SJCRH30 (cell line): ENCODE data around the gene FXYD2. TPM values are rescaled to one million over a fixed set of nuclear protein-coding genes. Genes with fewer than 3 reads are reported as not detected.
A peak's percentile ranks its signal among the peaks of the same experiment; 100 is the strongest.
"Not testable (repeated sequence)": the region's sequence is repeated elsewhere in the genome, so short reads cannot be mapped to it uniquely, and the experiment has no call there.

Source experiments
- DNase-seq, 2 experiments: peaks; one replicate each; pipeline ENCODE4 v3.0.0-alpha.2; 2015 to 2020
- H3K27ac ChIP-seq: fragments of 250-450 bp; sonication (Bioruptor Pico); 2 replicates; pipeline ENCODE4 v1.5.1; 2020; ENCODE audit warnings: mild to moderate bottlenecking, moderate library complexity
- H3K27me3 ChIP-seq: fragments of 250-450 bp; sonication (Bioruptor Pico); 2 replicates; pipeline ENCODE4 v1.5.1; 2020; ENCODE audit warnings: mild to moderate bottlenecking, moderate library complexity
- H3K36me3 ChIP-seq: fragments of 250-450 bp; sonication (Bioruptor Pico); 2 replicates; pipeline ENCODE4 v1.5.1; 2020; ENCODE audit warnings: mild to moderate bottlenecking, moderate library complexity
- H3K4me1 ChIP-seq: fragments of 250-450 bp; sonication (Bioruptor Pico); 2 replicates; pipeline ENCODE4 v1.5.1; 2020; ENCODE audit warnings: mild to moderate bottlenecking, moderate library complexity
- H3K4me3 ChIP-seq: fragments of 250-450 bp; sonication (Bioruptor Pico); 2 replicates; pipeline ENCODE4 v1.5.1; 2020; ENCODE audit warnings: mild to moderate bottlenecking, moderate library complexity
- H3K9me3 ChIP-seq: fragments of 250-450 bp; sonication (Bioruptor Pico); replicated peaks from 2 replicates; pipeline ENCODE4 v1.5.1; 2020; ENCODE audit warnings: mild to moderate bottlenecking, moderate library complexity
- total RNA-seq: library from RNA; depleted of rRNA; stranded (reverse); fragments of >200 nt; shearing (Covaris generic); gene quantifications from 2 replicates; pipeline ENCODE4 v1.2.3, GENCODE V29; 2014; rRNA removed

Gene FXYD2
- total RNA-seq, result 0.14 and 0.15 TPM in 2 replicates

DNA sequence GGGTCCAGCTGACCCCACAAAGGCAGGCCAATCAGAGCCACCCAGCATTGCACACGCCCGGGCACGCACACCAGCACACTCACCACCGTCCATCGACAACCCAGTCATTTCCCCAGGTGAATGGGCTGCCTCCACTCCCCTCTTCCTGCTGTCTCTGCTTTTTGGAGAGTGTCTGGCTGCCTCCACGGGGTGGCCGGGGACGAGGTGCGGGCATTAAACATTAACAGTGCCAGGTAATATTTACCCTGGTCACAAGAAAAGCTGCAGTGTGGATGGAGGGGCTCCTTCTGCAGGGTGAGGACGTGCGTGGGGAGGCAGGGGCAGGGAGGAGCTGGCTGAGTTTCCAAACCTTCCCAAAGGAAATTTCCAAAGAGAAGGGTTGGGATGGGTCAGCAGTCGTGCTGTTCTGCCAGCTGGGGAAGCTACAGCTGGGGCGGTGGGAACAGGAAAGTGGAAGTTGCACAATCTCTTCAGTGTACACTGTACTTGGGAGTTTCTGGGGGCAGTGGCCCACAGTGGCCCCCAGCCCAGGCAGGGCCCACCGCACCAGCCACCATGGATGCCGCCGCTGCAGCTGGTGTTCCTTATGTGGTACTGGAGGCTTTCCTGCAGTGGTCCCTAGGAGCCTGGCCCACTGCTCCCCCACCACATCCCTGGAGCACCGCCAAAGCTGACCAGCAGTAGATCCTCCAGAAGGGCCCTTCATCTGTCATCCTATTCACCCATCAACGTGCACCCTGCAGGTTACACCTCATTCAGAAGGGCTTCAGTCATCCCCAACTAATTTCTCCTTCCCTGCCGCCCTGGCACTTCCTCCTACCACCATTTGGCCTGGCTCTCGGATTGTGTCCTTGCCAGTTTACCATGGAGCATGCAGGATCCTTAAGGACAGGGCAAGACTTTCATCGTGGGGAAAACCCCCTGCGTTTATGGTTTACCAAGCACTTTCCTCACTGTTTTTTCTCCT lies at the start of gene FXYD2:
Gene FXYD2, minus strand, starts transcription at position 174 of the 967 bp plus-strand sequence. Its CDS starts 66 bp downstream, at position 108.
- no peak within 1 kb of the TSS for H3K27ac ChIP-seq
- no peak for DNase-seq

DNA sequence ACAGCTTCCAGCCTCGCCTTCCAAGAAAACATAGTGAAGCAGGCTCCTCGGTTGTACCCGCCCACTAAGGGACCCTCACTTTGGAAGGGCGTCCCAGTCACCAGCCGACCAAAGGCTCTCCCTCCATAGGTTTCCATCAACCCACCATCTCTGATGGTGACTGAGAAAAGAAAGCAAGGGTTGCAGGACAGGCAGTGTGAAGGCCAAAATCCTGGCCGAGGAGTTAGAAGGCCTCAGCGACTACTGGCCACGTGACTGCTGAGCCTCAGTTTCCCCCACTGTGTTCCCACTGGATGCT lies 49.2 kb upstream of the FXYD2 start:
- H3K36me3 ChIP-seq, result no peaks in the 10 kb centered on the region
- H3K27ac ChIP-seq, result no peak overlapping the region
- H3K4me3 ChIP-seq, result no peak overlapping the region
- no peaks in the 10 kb centered on the region for H3K27me3 ChIP-seq
- DNase-seq, result no peak
- peaks cover 35% of the 10 kb centered on the region for H3K4me1 ChIP-seq
- H3K9me3 ChIP-seq, result no peaks in the 10 kb centered on the region

More for the DNA sequence above, at the start of gene FXYD2:
- H3K27me3 ChIP-seq, result no peaks in the 10 kb centered on the region
- no peaks in the 10 kb centered on the region for H3K9me3 ChIP-seq
- peaks cover 23% of the 10 kb centered on the region for H3K4me1 ChIP-seq
- H3K4me3 ChIP-seq, result no peak within 1 kb of the TSS
- no peaks in the 10 kb centered on the region for H3K36me3 ChIP-seq

DNA sequence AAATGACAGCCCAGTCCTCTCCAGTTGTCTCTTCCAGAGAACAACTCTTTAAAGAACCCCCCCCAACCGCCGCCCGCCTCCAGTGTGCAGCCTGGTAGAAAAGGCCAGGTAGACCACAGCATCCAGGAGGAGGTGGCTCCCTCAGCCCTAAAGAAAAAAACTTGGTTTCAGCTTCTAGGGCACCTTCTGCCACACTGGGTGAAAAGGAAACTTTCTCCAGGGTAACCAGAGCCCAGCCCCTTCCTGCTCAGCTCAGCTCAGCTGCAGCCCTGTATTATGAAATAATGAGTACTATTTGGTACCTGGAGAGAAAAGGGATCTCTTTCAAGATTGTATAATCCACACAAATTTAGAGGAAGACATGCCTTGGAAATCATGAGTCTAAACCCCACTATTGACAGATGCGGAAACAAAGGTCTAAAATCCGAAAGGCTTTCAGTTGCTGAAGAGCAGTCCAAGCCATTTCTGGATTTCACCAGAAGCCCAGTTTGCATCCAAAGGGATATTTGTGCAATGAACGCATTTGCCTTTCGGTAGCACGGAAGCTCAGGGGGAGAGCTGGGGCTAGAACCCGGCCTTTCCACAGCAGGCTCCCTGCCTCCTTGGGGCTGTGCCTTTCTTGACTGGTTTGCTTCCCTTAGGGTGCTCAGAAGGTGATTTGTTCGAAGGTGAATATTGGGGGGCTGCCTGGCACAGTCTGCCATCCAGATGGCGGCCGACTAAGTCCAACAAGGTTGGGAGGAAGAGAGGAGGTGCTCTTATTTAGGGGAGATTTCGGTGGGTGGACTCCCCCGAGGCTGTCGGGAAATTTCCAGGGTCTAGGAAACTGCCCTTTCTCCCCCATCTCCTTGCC lies 48.7 kb upstream of the FXYD2 start:
- H3K27ac ChIP-seq, result no peak overlapping the region
- DNase-seq, result no peak
- peaks cover 37% of the 10 kb centered on the region for H3K4me1 ChIP-seq
- no peaks in the 10 kb centered on the region for H3K27me3 ChIP-seq
- H3K4me3 ChIP-seq, result no peak overlapping the region
- no peaks in the 10 kb centered on the region for H3K9me3 ChIP-seq
- no peaks in the 10 kb centered on the region for H3K36me3 ChIP-seq

DNA sequence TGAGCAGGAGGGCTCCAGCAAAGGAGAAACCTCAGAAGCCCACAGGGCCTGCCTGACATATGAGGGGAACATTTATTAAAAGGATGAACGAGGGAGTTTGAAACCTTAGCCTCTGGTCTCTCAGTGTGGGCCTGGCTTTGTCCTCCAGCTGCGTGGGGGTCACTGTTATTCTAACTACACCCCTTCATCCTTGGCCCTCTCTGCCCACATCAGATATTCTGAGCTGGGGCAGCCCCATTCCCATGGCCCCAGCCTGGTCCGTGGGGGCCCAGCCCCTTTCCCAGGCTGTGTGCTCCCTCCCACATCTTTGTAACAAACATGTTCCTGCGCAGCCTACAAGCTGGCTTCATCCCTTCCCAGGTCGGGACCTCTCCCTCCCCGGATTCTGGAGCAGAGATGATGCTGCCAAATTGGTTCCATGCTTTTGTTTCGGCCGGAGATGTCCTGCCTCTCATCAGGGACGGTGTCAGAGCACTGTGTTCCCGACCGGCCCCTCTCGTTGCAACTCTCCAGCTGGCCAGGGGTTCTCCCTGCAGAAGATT lies 47.9 kb upstream of the FXYD2 start:
- H3K27ac ChIP-seq, result no peak overlapping the region
- peaks cover 30% of the 10 kb centered on the region for H3K4me1 ChIP-seq
- no peaks in the 10 kb centered on the region for H3K36me3 ChIP-seq
- no peaks in the 10 kb centered on the region for H3K9me3 ChIP-seq
- H3K27me3 ChIP-seq, result no peaks in the 10 kb centered on the region
- no peak for DNase-seq
- no peak overlapping the region for H3K4me3 ChIP-seq

DNA sequence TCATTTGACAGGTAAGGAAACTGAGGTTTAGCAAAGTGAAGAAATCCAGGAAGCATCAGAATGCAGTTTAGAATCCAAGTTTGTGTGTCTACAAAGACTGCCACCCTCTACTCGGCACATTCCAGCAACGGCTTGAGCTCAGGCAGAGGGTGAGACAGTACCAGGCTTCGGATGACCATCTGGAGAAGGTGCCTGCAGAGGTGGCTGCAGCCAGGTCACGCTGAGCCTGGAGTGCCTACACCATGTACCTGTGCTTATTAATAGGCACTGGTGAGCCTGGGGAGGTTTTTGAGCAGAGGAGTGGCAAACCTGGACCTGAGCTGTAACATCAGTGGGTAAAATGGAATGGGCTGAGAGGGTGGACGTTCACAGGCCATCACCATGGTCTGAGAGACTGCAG lies 47.2 kb upstream of the FXYD2 start:
- H3K4me3 ChIP-seq, result no peak overlapping the region
- no peaks in the 10 kb centered on the region for H3K27me3 ChIP-seq
- H3K9me3 ChIP-seq, result no peaks in the 10 kb centered on the region
- H3K27ac ChIP-seq, result no peak overlapping the region
- H3K4me1 ChIP-seq, result peaks cover 27% of the 10 kb centered on the region
- no peaks in the 10 kb centered on the region for H3K36me3 ChIP-seq
- DNase-seq, result no peak

DNA sequence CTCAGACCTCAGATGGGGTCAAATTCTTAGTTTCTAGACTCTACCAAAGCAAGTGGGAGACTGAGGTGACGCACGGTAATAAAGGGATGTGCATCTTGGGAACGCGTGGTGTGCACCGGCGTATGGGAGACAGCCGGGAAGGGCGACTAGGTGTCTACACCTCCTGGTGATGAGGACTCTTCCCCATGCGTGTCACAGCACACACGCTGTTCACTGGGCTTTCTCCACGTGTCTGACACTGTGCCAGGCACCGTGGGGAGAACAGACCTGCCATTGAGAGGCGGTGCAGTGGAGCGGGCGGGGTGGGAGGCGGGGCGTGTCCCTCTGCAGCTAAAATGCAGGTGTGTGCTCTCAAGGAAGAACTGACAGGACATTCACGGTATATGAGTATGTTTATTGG lies 46.6 kb upstream of the FXYD2 start:
- Histone ChIP-seq H3K27ac (peak overlapping the region; percentile 87; the same call in 1 of the 2 replicates), H3K36me3 (no peaks in the 10 kb centered on the region), H3K9me3 (no peaks in the 10 kb centered on the region), H3K27me3 (no peaks in the 10 kb centered on the region), H3K4me1 (peaks cover 27% of the 10 kb centered on the region), H3K4me3 (no peak overlapping the region)
- no peak for DNase-seq

DNA sequence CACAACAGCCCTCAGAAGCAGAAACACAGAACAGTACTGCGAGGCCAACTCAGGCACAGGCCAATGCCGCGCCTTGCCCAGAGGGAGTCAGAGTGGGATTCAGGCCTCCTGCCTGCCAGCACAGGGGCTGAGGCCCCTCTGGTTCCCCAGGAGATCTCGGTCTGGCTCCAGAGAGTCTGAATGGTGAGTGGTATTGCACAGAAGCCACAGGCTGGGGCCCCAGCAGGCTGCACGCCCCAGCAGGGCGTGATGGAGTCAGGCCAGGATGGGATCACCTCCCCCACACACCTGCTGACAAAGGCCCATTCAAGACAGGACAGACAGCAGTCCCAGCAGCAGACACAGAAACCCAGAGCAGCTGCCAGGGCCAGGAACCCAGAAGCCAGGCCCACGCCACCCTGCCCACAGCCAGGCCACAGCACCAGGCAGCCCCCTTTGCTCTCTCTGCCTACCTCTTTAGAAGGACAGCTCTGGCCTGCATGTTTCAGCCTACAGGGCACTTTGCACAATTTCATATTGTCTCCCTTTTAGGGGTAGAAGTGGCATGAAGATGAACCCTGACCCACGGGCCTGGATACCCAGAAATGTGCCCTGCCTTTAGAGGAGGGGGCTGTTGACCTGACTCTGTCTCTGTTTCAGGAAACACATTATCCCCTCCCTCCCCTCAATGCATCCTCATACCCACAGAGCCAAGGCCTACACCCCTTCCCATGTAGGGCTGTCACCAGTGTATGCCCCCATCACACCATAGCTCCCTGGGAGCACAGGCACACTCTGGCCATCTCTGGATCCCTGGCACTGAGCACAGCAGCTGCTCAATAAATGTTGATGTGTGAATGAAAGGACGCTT lies 45.8 kb upstream of the FXYD2 start:
- DNase-seq, result peak; percentile 87 to 90
- peak overlapping the region; percentile 87 for H3K27ac ChIP-seq

DNA sequence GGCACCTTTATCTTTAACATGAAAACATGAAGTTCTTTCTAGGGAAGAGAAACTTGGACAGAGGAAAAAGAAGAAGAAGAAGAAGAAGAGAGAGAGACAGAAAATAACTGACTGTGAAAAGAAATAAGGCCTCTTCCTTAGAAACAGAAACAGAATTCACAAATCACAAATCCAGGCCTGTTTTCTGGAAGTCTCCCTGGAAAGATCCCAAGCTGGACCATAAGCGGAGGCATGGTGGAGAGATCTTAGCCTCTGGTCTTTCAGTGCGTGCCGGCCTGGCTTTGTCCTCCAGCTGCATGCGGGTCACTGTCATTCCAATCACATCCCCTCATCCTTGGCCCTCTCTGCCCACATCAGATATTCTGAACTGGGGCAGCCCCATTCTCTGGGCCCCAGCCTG lies 45.1 kb upstream of the FXYD2 start:
- no peaks in the 10 kb centered on the region for H3K27me3 ChIP-seq
- DNase-seq, result no peak
- H3K4me1 ChIP-seq, result peaks cover 27% of the 10 kb centered on the region
- no peaks in the 10 kb centered on the region for H3K36me3 ChIP-seq
- H3K4me3 ChIP-seq, result peak overlapping the region; percentile 7; the same call in 1 of the 2 replicates
- H3K27ac ChIP-seq, result peak overlapping the region; percentile 87
- H3K9me3 ChIP-seq, result no peaks in the 10 kb centered on the region

More for the DNA sequence above, 45.8 kb upstream of the FXYD2 start:
- Histone ChIP-seq H3K4me3 (peak overlapping the region; percentile 7; the same call in 1 of the 2 replicates), H3K9me3 (no peaks in the 10 kb centered on the region), H3K36me3 (no peaks in the 10 kb centered on the region), H3K4me1 (peaks cover 27% of the 10 kb centered on the region), H3K27me3 (no peaks in the 10 kb centered on the region)

DNA sequence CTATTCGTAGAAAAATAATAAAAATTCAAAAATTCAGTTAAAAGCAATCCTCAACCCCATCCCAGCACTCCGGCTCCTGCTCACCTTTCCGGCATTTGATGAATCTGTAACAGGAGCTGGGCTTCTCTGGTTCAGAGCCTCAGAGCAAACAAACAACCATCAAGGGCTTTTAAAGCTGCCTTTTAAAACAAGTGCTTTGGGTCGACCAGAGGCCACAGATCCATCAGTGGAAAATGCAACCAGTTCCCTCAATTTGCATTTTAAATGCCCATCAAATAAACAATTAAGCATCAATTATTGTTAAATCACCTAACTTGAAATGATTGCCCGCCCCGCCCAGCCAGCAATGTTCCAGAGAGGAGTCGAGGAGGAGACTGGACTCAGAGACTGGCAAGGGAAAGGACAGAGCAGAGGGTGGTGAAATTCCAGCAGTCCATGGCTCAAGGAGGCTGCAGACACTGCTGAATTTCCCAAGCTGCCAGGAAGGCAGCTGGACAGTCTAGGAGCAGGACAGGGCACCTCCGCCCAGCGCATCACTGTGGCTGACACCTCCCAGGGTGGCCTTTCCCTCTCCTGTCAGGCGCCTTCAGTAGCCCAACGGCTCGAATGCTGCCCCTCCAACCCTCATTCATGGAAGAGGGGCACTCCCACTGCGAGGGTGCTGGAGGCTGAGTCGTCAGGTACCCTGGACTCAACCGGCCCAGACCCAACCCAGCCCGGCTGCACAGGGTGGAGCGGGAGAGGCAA lies 44.4 kb upstream of the FXYD2 start:
- DNase-seq, result no peak
- Histone ChIP-seq H3K9me3 (no peaks in the 10 kb centered on the region), H3K4me3 (no peak overlapping the region), H3K27ac (peak overlapping the region; percentile 87), H3K4me1 (peaks cover 27% of the 10 kb centered on the region), H3K36me3 (no peaks in the 10 kb centered on the region), H3K27me3 (no peaks in the 10 kb centered on the region)

DNA sequence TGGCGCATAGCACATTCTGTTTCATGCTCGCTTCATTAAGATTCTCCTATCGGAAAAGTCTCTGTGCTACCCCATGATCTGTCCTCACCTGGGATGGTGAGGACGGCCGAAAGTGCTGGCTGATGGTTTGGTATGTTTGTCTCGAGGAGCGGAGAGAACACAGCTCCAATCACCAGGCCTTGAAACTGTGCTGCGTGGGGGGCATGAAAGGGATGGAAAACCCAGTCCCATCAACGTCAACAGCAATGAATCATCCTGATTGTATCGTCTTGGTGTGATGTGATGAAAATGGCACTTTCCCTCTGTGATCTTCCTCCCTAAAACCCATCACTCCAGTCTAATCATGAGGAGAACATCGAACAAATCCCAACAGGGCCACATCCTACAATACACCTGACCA lies 43.5 kb upstream of the FXYD2 start:
- Histone ChIP-seq H3K36me3 (no peaks in the 10 kb centered on the region), H3K27ac (no peak overlapping the region), H3K4me3 (no peak overlapping the region), H3K4me1 (peaks cover 31% of the 10 kb centered on the region), H3K27me3 (no peaks in the 10 kb centered on the region), H3K9me3 (no peaks in the 10 kb centered on the region)
- no peak for DNase-seq

DNA sequence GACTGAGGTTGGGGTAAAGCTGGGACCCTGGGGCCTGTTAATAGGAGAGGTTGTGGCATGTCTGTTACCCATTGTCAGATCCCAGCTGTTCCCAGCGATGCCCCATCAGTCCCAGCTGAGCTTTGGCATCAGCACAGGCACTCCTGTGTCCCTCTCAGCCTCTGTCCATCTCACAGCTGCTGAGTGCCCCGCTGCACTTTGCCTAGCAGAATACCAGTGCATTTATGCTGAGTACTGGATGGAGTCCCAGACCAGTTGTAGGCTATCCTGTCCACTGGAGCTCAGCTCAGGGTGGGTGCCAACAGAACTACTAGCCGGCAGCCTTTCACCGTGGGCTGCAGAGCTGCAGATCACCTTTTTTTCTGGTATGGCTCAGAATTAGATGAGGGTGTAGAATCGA lies 42.0 kb upstream of the FXYD2 start:
- H3K4me3 ChIP-seq, result no peak overlapping the region
- H3K27me3 ChIP-seq, result no peaks in the 10 kb centered on the region
- DNase-seq, result no peak
- peaks cover 45% of the 10 kb centered on the region for H3K4me1 ChIP-seq
- H3K27ac ChIP-seq, result no peak overlapping the region
- H3K9me3 ChIP-seq, result no peaks in the 10 kb centered on the region
- H3K36me3 ChIP-seq, result no peaks in the 10 kb centered on the region

DNA sequence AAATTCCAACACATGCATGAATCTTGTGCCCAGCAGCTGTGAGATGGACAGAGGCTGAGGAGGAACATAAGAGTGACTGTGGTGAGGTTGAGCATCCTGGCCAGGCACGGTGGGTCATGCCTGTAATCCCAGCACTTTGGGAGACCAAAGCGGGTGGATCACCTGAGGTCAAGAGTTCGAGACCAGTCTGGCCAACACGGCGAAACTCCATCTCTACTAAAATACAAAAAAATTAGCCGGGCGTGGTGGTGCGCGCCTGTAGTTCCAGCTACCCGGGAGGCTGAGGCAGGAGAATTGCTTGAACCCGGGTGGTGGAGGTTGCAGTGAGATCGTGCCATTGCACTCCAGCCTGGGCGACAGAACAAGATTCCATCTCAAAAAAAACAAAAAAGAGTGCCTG lies 41.0 kb upstream of the FXYD2 start:
- H3K36me3 ChIP-seq, H3K4me3 ChIP-seq, H3K27ac ChIP-seq, H3K9me3 ChIP-seq, DNase-seq, H3K27me3 ChIP-seq: not testable (repeated sequence)
- H3K4me1 ChIP-seq, result peaks cover 44% of the 10 kb centered on the region

DNA sequence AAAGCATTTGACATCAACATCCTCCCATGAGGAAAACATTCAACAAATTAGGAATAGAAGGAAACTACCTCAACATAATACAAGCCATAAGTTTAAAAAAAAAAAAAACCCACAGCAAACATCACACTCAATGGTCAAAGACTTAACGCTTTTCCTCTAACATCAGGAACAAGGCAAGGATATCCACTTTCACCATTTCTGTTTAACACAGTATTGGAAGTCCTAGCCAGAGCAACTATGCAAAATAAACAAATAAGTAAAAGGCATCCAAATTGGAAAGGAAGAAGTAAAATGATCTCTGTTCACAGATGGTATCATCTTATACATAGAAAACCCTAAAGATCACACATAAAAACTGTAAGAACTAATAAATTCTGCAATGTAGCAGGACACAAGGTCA lies 38.8 kb upstream of the FXYD2 start:
- H3K4me3 ChIP-seq, result no peak overlapping the region
- H3K9me3 ChIP-seq, result no peaks in the 10 kb centered on the region
- DNase-seq, result no peak
- no peaks in the 10 kb centered on the region for H3K27me3 ChIP-seq
- H3K36me3 ChIP-seq, result no peaks in the 10 kb centered on the region
- peaks cover 26% of the 10 kb centered on the region for H3K4me1 ChIP-seq
- H3K27ac ChIP-seq, result no peak overlapping the region

DNA sequence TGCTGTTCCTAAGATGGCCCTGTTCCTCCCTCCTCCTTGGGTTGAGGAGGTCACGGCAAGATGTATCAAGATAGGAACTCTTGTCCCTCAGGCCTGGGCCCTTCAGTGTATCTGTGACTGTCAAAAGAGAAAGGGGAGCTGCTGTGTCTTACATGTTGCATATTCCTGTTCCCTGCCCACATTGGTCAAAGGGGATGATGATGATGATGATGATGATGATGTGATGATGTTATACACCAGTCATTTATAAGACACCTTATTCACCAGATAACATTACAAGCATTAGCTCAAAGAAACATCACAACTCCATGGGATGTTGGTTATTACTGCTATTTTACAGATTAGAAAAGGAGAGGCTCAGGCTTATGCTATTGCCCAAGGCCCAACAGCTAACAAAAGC lies 38.2 kb upstream of the FXYD2 start:
- Histone ChIP-seq H3K27me3 (no peaks in the 10 kb centered on the region), H3K27ac (no peak overlapping the region)

More for the DNA sequence above, 38.2 kb upstream of the FXYD2 start:
- no peaks in the 10 kb centered on the region for H3K36me3 ChIP-seq
- H3K4me1 ChIP-seq, result peaks cover 24% of the 10 kb centered on the region
- no peaks in the 10 kb centered on the region for H3K9me3 ChIP-seq
- no peak overlapping the region for H3K4me3 ChIP-seq
- no peak for DNase-seq
